HEK293 (cell line): ENCODE results near the gene SRBD1.

ENCODE experiments used
- CTCF ChIA-PET: fragments of 350-600 bp; formaldehyde crosslinking; extraction: SDS; loops from one replicate; lab custom pipeline; 2021; ENCODE audit warnings: antibody characterized with exemption; lab: Yijun Ruan, JAX
- POLR2A ChIA-PET: fragments of 300-600 bp; formaldehyde crosslinking; extraction: SDS; loops from one replicate; lab custom pipeline; 2020; ENCODE audit warnings: antibody characterized with exemption, inconsistent platforms; lab: Yijun Ruan, JAX
- H3K27ac ChIP-seq: fragments of 200-500 bp; sonication (Bioruptor generic); 2 replicates; pipeline ENCODE4 v1.5.1; 2014; ENCODE audit warnings: low read depth, low read length, control low read depth, inconsistent platforms; ENCODE audit errors: extremely low read depth
- H3K36me3 ChIP-seq, 2 experiments: fragments of 200-500 bp in 1 of 2; sonication (Bioruptor generic) in 1 of 2; 1 replicate in 1 of 2; 2 replicates in 1 of 2; pipeline ENCODE4 v1.5.1; 2014 to 2017; ENCODE audit warnings: inconsistent platforms in 2 of 2, low read length in 2 of 2; ENCODE audit not compliant: control insufficient read depth in 2 of 2, insufficient read depth in 1 of 2
- H3K4me1 ChIP-seq: fragments of 200-500 bp; sonication (Bioruptor generic); 2 replicates; pipeline ENCODE4 v1.5.1; 2014; ENCODE audit warnings: mild to moderate bottlenecking, low read length, inconsistent platforms; ENCODE audit not compliant: control insufficient read depth, insufficient read depth
- H3K4me3 ChIP-seq: 2 replicates; pipeline ENCODE4 v1.5.1; 2011; ENCODE audit warnings: low read depth, mild to moderate bottlenecking, control low read depth, low read length, moderate library complexity
- H3K9me3 ChIP-seq: fragments of 200-500 bp; sonication (Bioruptor generic); 2 replicates; pipeline ENCODE4 v1.5.1; 2014; ENCODE audit warnings: low read depth, low read length, inconsistent platforms; ENCODE audit not compliant: control insufficient read depth, insufficient read depth
- FEZF1 ChIP-seq: fragments of 450-650 bp; formaldehyde crosslinking; IDR thresholded peaks from 2 replicates; pipeline ENCODE4 v1.5.1; 2016; ENCODE audit warnings: missing biosample characterization, missing genetic modification characterization
- MEIS1 ChIP-seq: sonication (generic); formaldehyde crosslinking; IDR thresholded peaks from 2 replicates; pipeline ENCODE4 v1.8.1; 2022; ENCODE audit warnings: missing genetic modification reagents, mild to moderate bottlenecking, borderline replicate concordance
- OSR2 ChIP-seq: fragments of 450-650 bp; formaldehyde crosslinking; IDR thresholded peaks from 2 replicates; pipeline ENCODE4 v1.5.1; 2016; ENCODE audit warnings: missing biosample characterization, missing genetic modification characterization
- SETDB1 ChIP-seq: IDR thresholded peaks from one replicate; pipeline ENCODE4 v1.6.1; 2017; ENCODE audit warnings: mild to moderate bottlenecking, low read length, moderate library complexity, mixed read lengths; ENCODE audit not compliant: insufficient read length
- TRIM28 ChIP-seq: IDR thresholded peaks from 2 replicates; pipeline ENCODE4 v1.6.1; 2011; ENCODE audit warnings: low read length, control low read depth, borderline replicate concordance
- ZNF19 ChIP-seq: fragments of 450-650 bp; formaldehyde crosslinking; IDR thresholded peaks from 2 replicates; pipeline ENCODE4; 2016; ENCODE audit warnings: missing biosample characterization, missing genetic modification characterization, low read depth
- ZNF23 ChIP-seq: fragments of 450-650 bp; formaldehyde crosslinking; IDR thresholded peaks from 2 replicates; pipeline ENCODE4 v1.5.1; 2016; ENCODE audit warnings: missing biosample characterization, missing genetic modification characterization, borderline replicate concordance
- ZNF248 ChIP-seq: fragments of 450-650 bp; formaldehyde crosslinking; IDR thresholded peaks from 2 replicates; pipeline ENCODE4 v1.5.1; 2017; ENCODE audit warnings: missing biosample characterization, missing genetic modification characterization
- ZNF292 ChIP-seq: fragments of 450-650 bp; formaldehyde crosslinking; IDR thresholded peaks from 2 replicates; pipeline ENCODE4 v1.5.1; 2016; ENCODE audit warnings: low read depth, missing biosample characterization, missing genetic modification characterization, borderline replicate concordance
- ZNF354C ChIP-seq: fragments of 450-650 bp; formaldehyde crosslinking; IDR thresholded peaks from 2 replicates; pipeline ENCODE4 v1.5.1; 2016; ENCODE audit warnings: missing biosample characterization, missing genetic modification characterization, low read depth, borderline replicate concordance
- ZNF664 ChIP-seq: fragments of 450-650 bp; formaldehyde crosslinking; IDR thresholded peaks from 2 replicates; pipeline ENCODE4 v1.5.1; 2016; ENCODE audit warnings: missing biosample characterization, missing genetic modification characterization
- TF ChIP-seq, protein P1 (sequence below): fragments of 450-650 bp; formaldehyde crosslinking; IDR thresholded peaks from 2 replicates; pipeline ENCODE4 v1.5.1; 2016; ENCODE audit warnings: missing biosample characterization, missing genetic modification characterization
- TF ChIP-seq, protein P2 (sequence below): fragments of 450-650 bp; formaldehyde crosslinking; IDR thresholded peaks from 2 replicates; pipeline ENCODE4 v1.5.1; 2016; ENCODE audit warnings: missing biosample characterization, missing genetic modification characterization, low read depth
- TF ChIP-seq, protein P3 (sequence below): fragments of 450-650 bp; formaldehyde crosslinking; IDR thresholded peaks from 2 replicates; pipeline ENCODE4 v1.5.1; 2016; ENCODE audit warnings: missing biosample characterization, missing genetic modification characterization
- TF ChIP-seq, protein P4 (sequence below): fragments of 450-650 bp; formaldehyde crosslinking; IDR thresholded peaks from 2 replicates; pipeline ENCODE4 v1.5.1; 2017; ENCODE audit warnings: missing biosample characterization, missing genetic modification characterization
- TF ChIP-seq, protein P5 (sequence below): fragments of 450-650 bp; formaldehyde crosslinking; conservative IDR thresholded peaks from 2 replicates; pipeline ENCODE4 v1.5.1; 2016; ENCODE audit warnings: low read depth, missing biosample characterization, missing genetic modification characterization
- TF ChIP-seq, protein P6 (sequence below): fragments of 450-650 bp; formaldehyde crosslinking; conservative IDR thresholded peaks from 2 replicates; pipeline ENCODE4 v1.5.1; 2016; ENCODE audit warnings: low read depth, missing biosample characterization, missing genetic modification characterization

SRBD1 gene

DNA sequence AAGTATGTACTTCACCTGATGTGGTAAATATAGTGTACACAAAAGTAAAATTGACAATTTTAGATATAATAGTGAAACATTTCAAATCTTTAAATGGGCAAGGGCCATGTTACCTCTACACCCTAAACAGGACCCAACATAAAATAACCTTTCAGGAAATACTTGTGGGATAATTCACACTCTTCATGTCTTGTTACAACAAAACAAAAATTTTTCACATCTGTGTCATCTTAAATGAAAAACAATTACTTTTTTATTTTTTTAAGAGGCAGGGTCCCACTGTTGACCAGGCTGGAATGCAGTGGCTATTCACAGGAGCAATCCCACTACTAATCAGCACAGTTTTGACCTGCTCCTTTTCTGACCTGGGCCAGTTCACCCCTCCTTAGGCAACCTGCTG is 42.1 kb downstream of the SRBD1 start (continued):
- TF ChIP-seq, protein P1, sequence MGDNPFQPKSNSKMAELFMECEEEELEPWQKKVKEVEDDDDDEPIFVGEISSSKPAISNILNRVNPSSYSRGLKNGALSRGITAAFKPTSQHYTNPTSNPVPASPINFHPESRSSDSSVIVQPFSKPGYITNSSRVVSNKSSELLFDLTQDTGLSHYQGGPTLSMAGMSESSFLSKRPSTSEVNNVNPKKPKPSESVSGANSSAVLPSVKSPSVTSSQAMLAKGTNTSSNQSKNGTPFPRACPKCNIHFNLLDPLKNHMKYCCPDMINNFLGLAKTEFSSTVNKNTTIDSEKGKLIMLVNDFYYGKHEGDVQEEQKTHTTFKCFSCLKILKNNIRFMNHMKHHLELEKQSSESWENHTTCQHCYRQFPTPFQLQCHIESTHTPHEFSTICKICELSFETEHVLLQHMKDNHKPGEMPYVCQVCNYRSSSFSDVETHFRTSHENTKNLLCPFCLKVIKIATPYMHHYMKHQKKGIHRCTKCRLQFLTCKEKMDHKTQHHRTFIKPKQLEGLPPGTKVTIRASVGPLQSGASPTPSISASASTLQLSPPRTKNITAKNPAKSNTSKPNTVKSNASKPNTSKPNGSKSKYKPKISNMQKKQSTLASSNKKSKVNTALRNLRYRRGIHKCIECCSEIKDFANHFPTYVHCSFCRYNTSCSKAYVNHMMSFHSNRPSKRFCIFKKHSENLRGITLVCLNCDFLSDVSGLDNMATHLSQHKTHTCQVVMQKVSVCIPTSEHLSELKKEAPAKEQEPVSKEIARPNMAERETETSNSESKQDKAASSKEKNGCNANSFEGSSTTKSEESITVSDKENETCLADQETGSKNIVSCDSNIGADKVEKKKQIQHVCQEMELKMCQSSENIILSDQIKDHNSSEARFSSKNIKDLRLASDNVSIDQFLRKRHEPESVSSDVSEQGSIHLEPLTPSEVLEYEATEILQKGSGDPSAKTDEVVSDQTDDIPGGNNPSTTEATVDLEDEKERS (tag by site-specific recombination) = no peak
- no peak for TF ChIP-seq ZNF292 (tag by site-specific recombination)
- TF ChIP-seq, protein P2, sequence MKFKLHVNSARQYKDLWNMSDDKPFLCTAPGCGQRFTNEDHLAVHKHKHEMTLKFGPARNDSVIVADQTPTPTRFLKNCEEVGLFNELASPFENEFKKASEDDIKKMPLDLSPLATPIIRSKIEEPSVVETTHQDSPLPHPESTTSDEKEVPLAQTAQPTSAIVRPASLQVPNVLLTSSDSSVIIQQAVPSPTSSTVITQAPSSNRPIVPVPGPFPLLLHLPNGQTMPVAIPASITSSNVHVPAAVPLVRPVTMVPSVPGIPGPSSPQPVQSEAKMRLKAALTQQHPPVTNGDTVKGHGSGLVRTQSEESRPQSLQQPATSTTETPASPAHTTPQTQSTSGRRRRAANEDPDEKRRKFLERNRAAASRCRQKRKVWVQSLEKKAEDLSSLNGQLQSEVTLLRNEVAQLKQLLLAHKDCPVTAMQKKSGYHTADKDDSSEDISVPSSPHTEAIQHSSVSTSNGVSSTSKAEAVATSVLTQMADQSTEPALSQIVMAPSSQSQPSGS = no peak

DNA sequence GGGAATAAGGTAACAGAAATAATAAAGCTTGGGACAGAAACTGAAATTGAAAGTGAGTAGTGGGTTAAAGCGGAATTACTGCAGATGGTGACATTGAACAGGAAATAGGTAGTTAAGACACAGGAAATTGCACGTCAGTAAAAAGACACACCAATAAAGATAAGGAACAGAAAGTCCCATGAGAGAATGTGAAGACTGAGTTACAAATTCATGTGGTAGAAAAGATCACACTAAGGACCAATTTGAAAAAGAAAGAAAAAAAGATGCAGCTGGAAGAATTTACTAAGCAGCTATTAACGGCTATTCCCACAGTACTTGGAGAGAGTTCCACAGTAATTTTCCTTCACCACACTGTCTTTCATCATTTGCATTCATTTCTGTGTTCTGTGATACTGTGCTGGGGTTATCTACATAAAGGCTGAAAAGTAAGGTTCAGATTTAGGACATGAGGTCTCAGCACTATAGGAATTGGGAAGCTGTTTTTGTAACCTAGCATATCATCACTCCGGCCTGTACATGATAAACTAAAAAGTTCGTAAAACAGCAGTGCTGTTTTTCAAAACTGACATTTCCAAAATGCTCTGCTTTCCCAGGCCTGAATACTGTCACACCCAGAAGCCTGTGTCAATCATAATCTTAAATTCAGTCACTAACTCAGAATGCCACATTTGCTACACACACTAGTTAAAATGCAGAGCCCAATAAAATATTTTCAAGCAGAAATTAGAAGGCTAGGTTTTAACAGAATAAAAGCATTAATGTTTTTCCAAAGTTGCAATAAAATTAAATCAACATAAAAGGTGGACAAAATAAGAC is 42.9 kb downstream of the SRBD1 start:
- Histone ChIP-seq H3K27ac (no peak overlapping the region), H3K4me3 (no peak overlapping the region), H3K36me3 (peaks cover 0 to 9% of the 10 kb centered on the region in 2 experiments; a peak in 1 of 3 replicates), H3K4me1 (0 out of 2 replicates have a peak, but pooled peaks cover 2% of the 10 kb centered on the region), H3K9me3 (no peaks in the 10 kb centered on the region)
- ChIA-PET POLR2A (interaction anchor here (1.0 kb wide), 1 partner anchor 345 kb away, joined by 5 read pairs; no protein-coding TSS in a partner anchor), CTCF (interaction anchor here (0.5 to 1.2 kb wide), 6 partner anchors 9 to 80 kb away, joined by 3 to 5 read pairs (median 4); no protein-coding TSS in a partner anchor)
- TF ChIP-seq MEIS1 (no peak), ZNF23 (tag by site-specific recombination) (no peak), TRIM28 (peak; percentile 73; the same call in 1 of the 2 replicates), ZNF354C (no peak), SETDB1 (peak; percentile 73), ZNF248 (tag by site-specific recombination) (no peak), ZNF19 (tag by site-specific recombination) (no peak), OSR2 (tag by site-specific recombination) (peak; percentile 17; the same call in 1 of the 2 replicates), ZNF664 (tag by site-specific recombination) (peak; percentile 64; the same call in 1 of the 2 replicates), FEZF1 (tag by site-specific recombination) (peak; percentile 93)
- TF ChIP-seq, protein P3, sequence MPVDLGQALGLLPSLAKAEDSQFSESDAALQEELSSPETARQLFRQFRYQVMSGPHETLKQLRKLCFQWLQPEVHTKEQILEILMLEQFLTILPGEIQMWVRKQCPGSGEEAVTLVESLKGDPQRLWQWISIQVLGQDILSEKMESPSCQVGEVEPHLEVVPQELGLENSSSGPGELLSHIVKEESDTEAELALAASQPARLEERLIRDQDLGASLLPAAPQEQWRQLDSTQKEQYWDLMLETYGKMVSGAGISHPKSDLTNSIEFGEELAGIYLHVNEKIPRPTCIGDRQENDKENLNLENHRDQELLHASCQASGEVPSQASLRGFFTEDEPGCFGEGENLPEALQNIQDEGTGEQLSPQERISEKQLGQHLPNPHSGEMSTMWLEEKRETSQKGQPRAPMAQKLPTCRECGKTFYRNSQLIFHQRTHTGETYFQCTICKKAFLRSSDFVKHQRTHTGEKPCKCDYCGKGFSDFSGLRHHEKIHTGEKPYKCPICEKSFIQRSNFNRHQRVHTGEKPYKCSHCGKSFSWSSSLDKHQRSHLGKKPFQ (tag by site-specific recombination) = 0 out of 2 replicates have a peak, but pooled peaks have one; percentile 43
- TF ChIP-seq, protein P4, sequence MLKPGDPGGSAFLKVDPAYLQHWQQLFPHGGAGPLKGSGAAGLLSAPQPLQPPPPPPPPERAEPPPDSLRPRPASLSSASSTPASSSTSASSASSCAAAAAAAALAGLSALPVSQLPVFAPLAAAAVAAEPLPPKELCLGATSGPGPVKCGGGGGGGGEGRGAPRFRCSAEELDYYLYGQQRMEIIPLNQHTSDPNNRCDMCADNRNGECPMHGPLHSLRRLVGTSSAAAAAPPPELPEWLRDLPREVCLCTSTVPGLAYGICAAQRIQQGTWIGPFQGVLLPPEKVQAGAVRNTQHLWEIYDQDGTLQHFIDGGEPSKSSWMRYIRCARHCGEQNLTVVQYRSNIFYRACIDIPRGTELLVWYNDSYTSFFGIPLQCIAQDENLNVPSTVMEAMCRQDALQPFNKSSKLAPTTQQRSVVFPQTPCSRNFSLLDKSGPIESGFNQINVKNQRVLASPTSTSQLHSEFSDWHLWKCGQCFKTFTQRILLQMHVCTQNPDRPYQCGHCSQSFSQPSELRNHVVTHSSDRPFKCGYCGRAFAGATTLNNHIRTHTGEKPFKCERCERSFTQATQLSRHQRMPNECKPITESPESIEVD (tag by site-specific recombination) = peak; percentile 84
- TF ChIP-seq, protein P5, sequence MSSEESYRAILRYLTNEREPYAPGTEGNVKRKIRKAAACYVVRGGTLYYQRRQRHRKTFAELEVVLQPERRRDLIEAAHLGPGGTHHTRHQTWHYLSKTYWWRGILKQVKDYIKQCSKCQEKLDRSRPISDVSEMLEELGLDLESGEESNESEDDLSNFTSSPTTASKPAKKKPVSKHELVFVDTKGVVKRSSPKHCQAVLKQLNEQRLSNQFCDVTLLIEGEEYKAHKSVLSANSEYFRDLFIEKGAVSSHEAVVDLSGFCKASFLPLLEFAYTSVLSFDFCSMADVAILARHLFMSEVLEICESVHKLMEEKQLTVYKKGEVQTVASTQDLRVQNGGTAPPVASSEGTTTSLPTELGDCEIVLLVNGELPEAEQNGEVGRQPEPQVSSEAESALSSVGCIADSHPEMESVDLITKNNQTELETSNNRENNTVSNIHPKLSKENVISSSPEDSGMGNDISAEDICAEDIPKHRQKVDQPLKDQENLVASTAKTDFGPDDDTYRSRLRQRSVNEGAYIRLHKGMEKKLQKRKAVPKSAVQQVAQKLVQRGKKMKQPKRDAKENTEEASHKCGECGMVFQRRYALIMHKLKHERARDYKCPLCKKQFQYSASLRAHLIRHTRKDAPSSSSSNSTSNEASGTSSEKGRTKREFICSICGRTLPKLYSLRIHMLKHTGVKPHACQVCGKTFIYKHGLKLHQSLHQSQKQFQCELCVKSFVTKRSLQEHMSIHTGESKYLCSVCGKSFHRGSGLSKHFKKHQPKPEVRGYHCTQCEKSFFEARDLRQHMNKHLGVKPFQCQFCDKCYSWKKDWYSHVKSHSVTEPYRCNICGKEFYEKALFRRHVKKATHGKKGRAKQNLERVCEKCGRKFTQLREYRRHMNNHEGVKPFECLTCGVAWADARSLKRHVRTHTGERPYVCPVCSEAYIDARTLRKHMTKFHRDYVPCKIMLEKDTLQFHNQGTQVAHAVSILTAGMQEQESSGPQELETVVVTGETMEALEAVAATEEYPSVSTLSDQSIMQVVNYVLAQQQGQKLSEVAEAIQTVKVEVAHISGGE (tag by site-specific recombination) = peak; percentile 59
- TF ChIP-seq, protein P6, sequence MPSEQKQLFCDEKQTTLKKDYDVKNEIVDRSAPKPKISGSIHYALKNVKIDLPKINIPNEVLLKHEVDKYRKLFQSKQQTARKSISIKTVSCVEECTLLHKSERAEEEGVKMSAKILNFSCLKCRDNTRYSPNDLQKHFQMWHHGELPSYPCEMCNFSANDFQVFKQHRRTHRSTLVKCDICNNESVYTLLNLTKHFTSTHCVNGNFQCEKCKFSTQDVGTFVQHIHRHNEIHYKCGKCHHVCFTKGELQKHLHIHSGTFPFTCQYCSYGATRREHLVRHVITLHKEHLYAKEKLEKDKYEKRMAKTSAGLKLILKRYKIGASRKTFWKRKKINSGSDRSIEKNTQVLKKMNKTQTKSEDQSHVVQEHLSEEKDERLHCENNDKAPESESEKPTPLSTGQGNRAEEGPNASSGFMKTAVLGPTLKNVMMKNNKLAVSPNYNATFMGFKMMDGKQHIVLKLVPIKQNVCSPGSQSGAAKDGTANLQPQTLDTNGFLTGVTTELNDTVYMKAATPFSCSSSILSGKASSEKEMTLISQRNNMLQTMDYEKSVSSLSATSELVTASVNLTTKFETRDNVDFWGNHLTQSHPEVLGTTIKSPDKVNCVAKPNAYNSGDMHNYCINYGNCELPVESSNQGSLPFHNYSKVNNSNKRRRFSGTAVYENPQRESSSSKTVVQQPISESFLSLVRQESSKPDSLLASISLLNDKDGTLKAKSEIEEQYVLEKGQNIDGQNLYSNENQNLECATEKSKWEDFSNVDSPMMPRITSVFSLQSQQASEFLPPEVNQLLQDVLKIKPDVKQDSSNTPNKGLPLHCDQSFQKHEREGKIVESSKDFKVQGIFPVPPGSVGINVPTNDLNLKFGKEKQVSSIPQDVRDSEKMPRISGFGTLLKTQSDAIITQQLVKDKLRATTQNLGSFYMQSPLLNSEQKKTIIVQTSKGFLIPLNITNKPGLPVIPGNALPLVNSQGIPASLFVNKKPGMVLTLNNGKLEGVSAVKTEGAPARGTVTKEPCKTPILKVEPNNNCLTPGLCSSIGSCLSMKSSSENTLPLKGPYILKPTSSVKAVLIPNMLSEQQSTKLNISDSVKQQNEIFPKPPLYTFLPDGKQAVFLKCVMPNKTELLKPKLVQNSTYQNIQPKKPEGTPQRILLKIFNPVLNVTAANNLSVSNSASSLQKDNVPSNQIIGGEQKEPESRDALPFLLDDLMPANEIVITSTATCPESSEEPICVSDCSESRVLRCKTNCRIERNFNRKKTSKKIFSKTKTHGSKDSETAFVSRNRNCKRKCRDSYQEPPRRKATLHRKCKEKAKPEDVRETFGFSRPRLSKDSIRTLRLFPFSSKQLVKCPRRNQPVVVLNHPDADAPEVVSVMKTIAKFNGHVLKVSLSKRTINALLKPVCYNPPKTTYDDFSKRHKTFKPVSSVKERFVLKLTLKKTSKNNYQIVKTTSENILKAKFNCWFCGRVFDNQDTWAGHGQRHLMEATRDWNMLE (tag by site-specific recombination) = peak; percentile 52
